GM10266 (cell line): ENCODE measurements around the gene EHBP1L1.

Experiments used
- DNase-seq: peaks from one replicate; pipeline ENCODE4 v3.0.0; 2012; ENCODE audit errors: extremely low spot score
- CTCF ChIP-seq: IDR thresholded peaks from 2 replicates; pipeline ENCODE4 v1.5.1; 2012; ENCODE audit warnings: mild to moderate bottlenecking, low read depth; ENCODE audit not compliant: control insufficient read depth, insufficient read depth; ENCODE audit errors: missing control alignments

EHBP1L1 gene

GRCh38 chr11:65536412-65537295, 39.2 kb upstream of the EHBP1L1 start:
- no peak for DNase-seq
- no peak for TF ChIP-seq CTCF

GRCh38 chr11:65537296-65537597, 38.6 kb upstream of the EHBP1L1 start:
- TF ChIP-seq CTCF: no peak

GRCh38 chr11:65537620-65538231, 38.1 kb upstream of the EHBP1L1 start:
- no peak for TF ChIP-seq CTCF
- no peak for DNase-seq

More at GRCh38 chr11:65537296-65537597, 38.6 kb upstream of the EHBP1L1 start:
- DNase-seq: no peak

GRCh38 chr11:65538232-65538914, 37.5 kb upstream of the EHBP1L1 start:
- no peak for TF ChIP-seq CTCF
- DNase-seq: no peak

- no peak for TF ChIP-seq CTCF
- no peak for DNase-seq
Observed at GRCh38 chr11:65538915-65539743, 36.7 kb upstream of the EHBP1L1 start.

- DNase-seq: peak; percentile 93
- TF ChIP-seq CTCF: no peak
Observed at GRCh38 chr11:65539744-65540289, 36.0 kb upstream of the EHBP1L1 start.
